ENCODE data around the gene INPP5D.

GRCh38 chr2:233087713-233088112 is 27.6 kb downstream of the INPP5D start:
- no peak for TF ChIP-seq CTCF (conservative IDR thresholded peaks at IDR 0.05; ENCODE audit: low read length)
- no peak for TF ChIP-seq EZH2phosphoT487 (IDR thresholded peaks at IDR 0.05; ENCODE audit: borderline replicate concordance, low read depth, low read length)

All from OCI-LY7 (cell line).